Right ventricle myocardium superior (tissue), 1 donor: ENCODE measurements around the gene SVOPL. TPM values are rescaled to one million over a fixed set of nuclear protein-coding genes. Genes with fewer than 3 reads are reported as not detected.

Experiments
- ATAC-seq: fragments of 200-7000 bp; cut with Tn5 transposase; one replicate; pipeline ENCODE4 v1.9.1; 2020; ENCODE audit warnings: mild to moderate bottlenecking; ENCODE audit not compliant: poor library complexity
- DNase-seq: peaks from one replicate; pipeline ENCODE4 v3.0.0-alpha.2; 2020
- intact Hi-C: fragments of 100-400 bp; cut with DNase I; formaldehyde crosslinking; loops from one replicate; pipeline ENCODE4 v1.11.2; 2022
- total RNA-seq: library from RNA; stranded (reverse); fragmentation: NEBNext Ultra II Directional; extraction: Animal tissue kit (Norgen Biotek cat#: 25700); gene quantifications from one replicate; pipeline ENCODE4 v1.2.1, GENCODE V29; 2021
- donor health status: DM: no; HTN: yes; CAD: no; lungs with severe emphysema.

SVOPL gene
- total RNA-seq, 1 donor from 2014 or later = not detected

- no peak for ATAC-seq
- DNase-seq = no peak
These were observed 75.9 kb downstream of the SVOPL start for GRCh38 chr7:138625084-138625848.

GRCh38 chr7:138622841-138623240, 78.3 kb downstream of the SVOPL start:
- intact Hi-C loops = no loop called here
- no peak for ATAC-seq

More at GRCh38 chr7:138625084-138625848, 75.9 kb downstream of the SVOPL start:
- intact Hi-C loops = no loop called here

GRCh38 chr7:138618933-138619332, 82.2 kb downstream of the SVOPL start:
- intact Hi-C loops = no loop called here
- no peak for ATAC-seq
- no peak for DNase-seq

More at GRCh38 chr7:138622841-138623240, 78.3 kb downstream of the SVOPL start:
- no peak for DNase-seq

- no peak for ATAC-seq
- DNase-seq = no peak
- intact Hi-C loops = no loop called here
These were observed 82.7 kb downstream of the SVOPL start for GRCh38 chr7:138618506-138618905.

GRCh38 chr7:138616085-138616484, 85.1 kb downstream of the SVOPL start:
- DNase-seq = no peak
- ATAC-seq = no peak
- intact Hi-C loops = no loop called here

- DNase-seq (no peak), ATAC-seq (no peak)
- intact Hi-C loops = no loop called here
These were observed 87.5 kb downstream of the SVOPL start for GRCh38 chr7:138613630-138614029.

GRCh38 chr7:138610671-138611170, 90.4 kb downstream of the SVOPL start:
- DNase-seq (no peak), ATAC-seq (no peak)
- intact Hi-C loops = no loop called here

- ATAC-seq (no peak), DNase-seq (no peak)
- intact Hi-C loops = no loop called here
These were observed 92.9 kb downstream of the SVOPL start for GRCh38 chr7:138608275-138608674.

- intact Hi-C loops = no loop called here
- ATAC-seq = no peak
- no peak for DNase-seq
These were observed 93.7 kb downstream of the SVOPL start for GRCh38 chr7:138607216-138608126.

- intact Hi-C loops = no loop called here
- DNase-seq (no peak), ATAC-seq (no peak)
These were observed 94.9 kb downstream of the SVOPL start for GRCh38 chr7:138606236-138606635.

GRCh38 chr7:138603549-138604318, 97.4 kb downstream of the SVOPL start:
- intact Hi-C loops = no loop called here
- no peak for ATAC-seq

GRCh38 chr7:138602451-138602850, 98.7 kb downstream of the SVOPL start:
- DNase-seq (no peak), ATAC-seq (no peak)
- intact Hi-C loops = no loop called here

More at GRCh38 chr7:138603549-138604318, 97.4 kb downstream of the SVOPL start:
- DNase-seq = no peak

GRCh38 chr7:138595454-138595853, 105.7 kb downstream of the SVOPL start:
- no peak for ATAC-seq
- intact Hi-C loops = no loop called here
- no peak for DNase-seq

- ATAC-seq = no peak
- intact Hi-C loops = no loop called here
- DNase-seq = no peak
These were observed 111.0 kb downstream of the SVOPL start for GRCh38 chr7:138590154-138590553.

- DNase-seq (no peak), ATAC-seq (no peak)
- intact Hi-C loops = no loop called here
These were observed 112.2 kb downstream of the SVOPL start for GRCh38 chr7:138588986-138589385.

- no peak for DNase-seq
- no peak for ATAC-seq
- intact Hi-C loops = no loop called here
These were observed 113.7 kb downstream of the SVOPL start for GRCh38 chr7:138587485-138587884.

GRCh38 chr7:138585283-138585993, 115.7 kb downstream of the SVOPL start:
- intact Hi-C loops = no loop called here

GRCh38 chr7:138584696-138585095, 116.5 kb downstream of the SVOPL start:
- ATAC-seq = no peak
- intact Hi-C loops = no loop called here
- DNase-seq = no peak

More at GRCh38 chr7:138585283-138585993, 115.7 kb downstream of the SVOPL start:
- ATAC-seq (no peak), DNase-seq (no peak)
